ENCODE measurements around the gene RASGRP3. TPM values are rescaled to one million over a fixed set of nuclear protein-coding genes. Genes with fewer than 3 reads are reported as not detected.

RASGRP3 gene
- total RNA-seq, 1 experiment from 2014 or later, result 0.72 TPM

GRCh38 chr2:33521791-33522281 lies 45.4 kb downstream of the RASGRP3 start:
- intact Hi-C loops (cut with micrococcal nuclease; ENCODE audit: unreplicated experiment), result no loop called here
- POLR2A ChIA-PET (ENCODE audit: unreplicated experiment), result no interaction called here

GRCh38 chr2:33522576-33522975 lies 46.1 kb downstream of the RASGRP3 start:
- no peak for DNase-seq
- Histone ChIP-seq H3K79me2 (ENCODE audit: low read depth) (no peaks in the 10 kb centered on the region), H3K4me1 (replicated peaks; ENCODE audit: insufficient read depth) (no peaks in the 10 kb centered on the region), H3K4me2 (no peak overlapping the region), H2AFZ (no peak overlapping the region), H3K27ac (no peak overlapping the region), H3K9me3 (ENCODE audit: insufficient read depth, low read depth) (no peaks in the 10 kb centered on the region), H3F3A (ENCODE audit: insufficient read depth, low read depth) (no peaks in the 10 kb centered on the region), H3K4me3 (no peak overlapping the region), H4K20me1 (ENCODE audit: insufficient read depth) (no peaks in the 10 kb centered on the region), H3K9me2 (ENCODE audit: insufficient read depth) (no peaks in the 10 kb centered on the region), H3K36me3 (ENCODE audit: low read depth) (no peaks in the 10 kb centered on the region), H3K27me3 (ENCODE audit: insufficient read depth, low read depth) (no peaks in the 10 kb centered on the region)
- ChIA-PET POLR2A (ENCODE audit: unreplicated experiment) (no interaction called here), CTCF (no interaction called here)
- TF ChIP-seq EZH2 (IDR thresholded peaks at IDR 0.05; ENCODE audit: low read depth) (no peak), CTCF (conservative IDR thresholded peaks at IDR 0.05) (no peak)
- intact Hi-C loops (cut with micrococcal nuclease; ENCODE audit: unreplicated experiment), result no loop called here
- BruUV-seq (replicated peaks), result no TSS peak

More at GRCh38 chr2:33521791-33522281, 45.4 kb downstream of the RASGRP3 start:
- no peaks in the 10 kb centered on the region for H3K36me3 ChIP-seq (ENCODE audit: low read depth)
- H2AFZ ChIP-seq, result no peak overlapping the region
- BruUV-seq (replicated peaks), result no TSS peak
- H3K4me3 ChIP-seq, result no peak overlapping the region
- TF ChIP-seq CTCF (conservative IDR thresholded peaks at IDR 0.05) (no peak), EZH2 (IDR thresholded peaks at IDR 0.05; ENCODE audit: low read depth) (no peak)
- no peaks in the 10 kb centered on the region for H3K9me2 ChIP-seq (ENCODE audit: insufficient read depth)
- CTCF ChIA-PET, result interaction anchor here (0.5 kb wide), 1 partner anchor 30 kb away, joined by 3 read pairs; no protein-coding TSS in a partner anchor
- H3K9me3 ChIP-seq (ENCODE audit: insufficient read depth, low read depth), result no peaks in the 10 kb centered on the region
- no peak for DNase-seq
- H3K79me2 ChIP-seq (ENCODE audit: low read depth), result no peaks in the 10 kb centered on the region
- no peak overlapping the region for H3K4me2 ChIP-seq
- H4K20me1 ChIP-seq (ENCODE audit: insufficient read depth), result no peaks in the 10 kb centered on the region
- no peaks in the 10 kb centered on the region for H3K27me3 ChIP-seq (ENCODE audit: insufficient read depth, low read depth)
- no peaks in the 10 kb centered on the region for H3F3A ChIP-seq (ENCODE audit: insufficient read depth, low read depth)
- H3K4me1 ChIP-seq (replicated peaks; ENCODE audit: insufficient read depth), result no peaks in the 10 kb centered on the region
- H3K27ac ChIP-seq, result no peak overlapping the region

- TF ChIP-seq CTCF (conservative IDR thresholded peaks at IDR 0.05) (no peak), EZH2 (IDR thresholded peaks at IDR 0.05; ENCODE audit: low read depth) (no peak)
- Histone ChIP-seq H3K27me3 (ENCODE audit: insufficient read depth, low read depth) (no peaks in the 10 kb centered on the region), H3K9me3 (ENCODE audit: insufficient read depth, low read depth) (no peaks in the 10 kb centered on the region; the same call in 1 of the 2 replicates), H4K20me1 (ENCODE audit: insufficient read depth) (no peaks in the 10 kb centered on the region), H3K4me1 (replicated peaks; ENCODE audit: insufficient read depth) (no peaks in the 10 kb centered on the region), H3K9me2 (ENCODE audit: insufficient read depth) (no peaks in the 10 kb centered on the region), H3K36me3 (ENCODE audit: low read depth) (no peaks in the 10 kb centered on the region), H2AFZ (no peak overlapping the region), H3F3A (ENCODE audit: insufficient read depth, low read depth) (no peaks in the 10 kb centered on the region), H3K79me2 (ENCODE audit: low read depth) (no peaks in the 10 kb centered on the region), H3K4me2 (no peak overlapping the region), H3K27ac (no peak overlapping the region), H3K4me3 (no peak overlapping the region)
- ChIA-PET CTCF (no interaction called here), POLR2A (ENCODE audit: unreplicated experiment) (no interaction called here)
- no peak for DNase-seq
- intact Hi-C loops (cut with micrococcal nuclease; ENCODE audit: unreplicated experiment), result no loop called here
- no TSS peak for BruUV-seq (replicated peaks)
Measured at GRCh38 chr2:33525666-33526065, 49.2 kb downstream of the RASGRP3 start.

Data from PC-9 (cell line).